ENCODE results near the gene SLC46A1. TPM values are rescaled to one million over a fixed set of nuclear protein-coding genes. Genes with fewer than 3 reads are reported as not detected.
"Not testable (repeated sequence)": the region's sequence is repeated elsewhere in the genome, so short reads cannot be mapped to it uniquely, and the experiment has no call there.

SLC46A1 gene
- total and polyA plus RNA-seq, 2 donors (not counting 1 experiment from before 2014, with no cell fraction given): 4.6 to 5.1 TPM

- Histone ChIP-seq H3K36me3 (ENCODE audit: control insufficient read depth, insufficient read depth, low read length) (no peaks in the 10 kb centered on the region), H3K4me1 (ENCODE audit: control insufficient read depth, extremely low read depth, insufficient read depth, low read length) (no peaks in the 10 kb centered on the region), H3K27ac (ENCODE audit: insufficient read depth, low read length) (no peak overlapping the region), H4K20me1 (ENCODE audit: control insufficient read depth, extremely low read depth, insufficient read depth, low read length) (no peaks in the 10 kb centered on the region), H3K4me2 (ENCODE audit: extremely low read depth, insufficient read depth, low read length) (no peak overlapping the region), H3K9ac (ENCODE audit: insufficient read depth, low read length) (no peak overlapping the region), H3K27me3 (ENCODE audit: control insufficient read depth, insufficient read depth, low read length) (no peaks in the 10 kb centered on the region), H3K79me2 (ENCODE audit: control insufficient read depth, insufficient read depth, low read length) (no peaks in the 10 kb centered on the region), H3K9me3 (ENCODE audit: control insufficient read depth, insufficient read depth, low read depth, low read length) (no peaks in the 10 kb centered on the region), H2AFZ (ENCODE audit: low read length) (no peak overlapping the region), H3K4me3 (replicated peaks in 1 of 4; ENCODE audit: control extremely low read depth in 1 of 4, insufficient read depth in 1 of 4, low read depth in 3 of 4, low read length in 4 of 4) (no peak overlapping the region)
- no peak for DNase-seq (ENCODE audit: low read depth in 2 of 2)
- TF ChIP-seq EZH2 (IDR thresholded peaks at IDR 0.05; ENCODE audit: low read length, missing control alignments) (no peak), CTCF (conservative IDR thresholded peaks at IDR 0.05 in 1 of 2, IDR thresholded peaks at IDR 0.05 in 1 of 2; ENCODE audit: low read depth in 1 of 2, low read length in 2 of 2) (no peak)
These were observed 27.7 kb upstream of the SLC46A1 start for GRCh38 chr17:28433721-28434120.

- not testable (repeated sequence) for DNase-seq (ENCODE audit: low read depth in 2 of 2); H3K9ac ChIP-seq (ENCODE audit: insufficient read depth, low read length); H3K4me1 ChIP-seq (ENCODE audit: control insufficient read depth, extremely low read depth, insufficient read depth, low read length); H3K4me2 ChIP-seq (ENCODE audit: extremely low read depth, insufficient read depth, low read length); H3K79me2 ChIP-seq (ENCODE audit: control insufficient read depth, insufficient read depth, low read length); H2AFZ ChIP-seq (ENCODE audit: low read length); H3K9me3 ChIP-seq (ENCODE audit: control insufficient read depth, insufficient read depth, low read depth, low read length); H3K36me3 ChIP-seq (ENCODE audit: control insufficient read depth, insufficient read depth, low read length); H3K27me3 ChIP-seq (ENCODE audit: control insufficient read depth, insufficient read depth, low read length); H3K4me3 ChIP-seq (replicated peaks in 1 of 4; ENCODE audit: control extremely low read depth in 1 of 4, insufficient read depth in 1 of 4, low read depth in 3 of 4, low read length in 4 of 4); H3K27ac ChIP-seq (ENCODE audit: insufficient read depth, low read length); H4K20me1 ChIP-seq (ENCODE audit: control insufficient read depth, extremely low read depth, insufficient read depth, low read length)
These were observed 22.0 kb upstream of the SLC46A1 start for GRCh38 chr17:28427982-28428381.

- Histone ChIP-seq H3K4me2 (ENCODE audit: extremely low read depth, insufficient read depth, low read length) (no peak overlapping the region), H3K9ac (ENCODE audit: insufficient read depth, low read length) (no peak overlapping the region), H3K27ac (ENCODE audit: insufficient read depth, low read length) (no peak overlapping the region), H3K4me1 (ENCODE audit: control insufficient read depth, extremely low read depth, insufficient read depth, low read length) (no peaks in the 10 kb centered on the region), H3K79me2 (ENCODE audit: control insufficient read depth, insufficient read depth, low read length) (no peaks in the 10 kb centered on the region), H3K9me3 (ENCODE audit: control insufficient read depth, insufficient read depth, low read depth, low read length) (no peaks in the 10 kb centered on the region), H3K36me3 (ENCODE audit: control insufficient read depth, insufficient read depth, low read length) (no peaks in the 10 kb centered on the region), H3K27me3 (ENCODE audit: control insufficient read depth, insufficient read depth, low read length) (no peaks in the 10 kb centered on the region), H4K20me1 (ENCODE audit: control insufficient read depth, extremely low read depth, insufficient read depth, low read length) (no peaks in the 10 kb centered on the region), H3K4me3 (replicated peaks in 1 of 4; ENCODE audit: control extremely low read depth in 1 of 4, insufficient read depth in 1 of 4, low read depth in 3 of 4, low read length in 4 of 4) (no peak overlapping the region), H2AFZ (ENCODE audit: low read length) (no peak overlapping the region)
- peak in 1 of 2 donors; percentile 60 for DNase-seq (ENCODE audit: low read depth in 2 of 2)
- TF ChIP-seq EZH2 (IDR thresholded peaks at IDR 0.05; ENCODE audit: low read length, missing control alignments) (no peak), CTCF (conservative IDR thresholded peaks at IDR 0.05 in 1 of 2, IDR thresholded peaks at IDR 0.05 in 1 of 2; ENCODE audit: low read depth in 1 of 2, low read length in 2 of 2) (no peak)
These were observed 21.4 kb upstream of the SLC46A1 start for GRCh38 chr17:28427371-28427770.

Measured in fibroblast of lung (primary cell).